ENCODE data around the gene TRPM3.

The TRPM3 gene

GRCh38 chr9:70492319-70492777 lies 629.1 kb downstream of the TRPM3 start:
- FAIRE-seq (no peak), DNase-seq (ENCODE audit: low spot score) (no peak)

- FAIRE-seq = no peak
- no peak for DNase-seq (ENCODE audit: low spot score)
Observed at GRCh38 chr9:70491426-70492318, 629.7 kb downstream of the TRPM3 start.

GRCh38 chr9:70490478-70490877 lies 630.9 kb downstream of the TRPM3 start:
- no peak for DNase-seq (ENCODE audit: low spot score)

GRCh38 chr9:70488793-70489105 lies 632.7 kb downstream of the TRPM3 start:
- no peak for DNase-seq (ENCODE audit: low spot score)
- FAIRE-seq = no peak

More at GRCh38 chr9:70490478-70490877, 630.9 kb downstream of the TRPM3 start:
- FAIRE-seq = no peak

- no peak for FAIRE-seq
Observed at GRCh38 chr9:70488098-70488792, 633.2 kb downstream of the TRPM3 start.

GRCh38 chr9:70486127-70486526 lies 635.3 kb downstream of the TRPM3 start:
- FAIRE-seq = no peak
- no peak for DNase-seq (ENCODE audit: low spot score)

More at GRCh38 chr9:70488098-70488792, 633.2 kb downstream of the TRPM3 start:
- no peak for DNase-seq (ENCODE audit: low spot score)

- DNase-seq (ENCODE audit: low spot score) = no peak
- no peak for FAIRE-seq
Observed at GRCh38 chr9:70485273-70485858, 636.1 kb downstream of the TRPM3 start.

- DNase-seq (ENCODE audit: low spot score) (peak; percentile 35), FAIRE-seq (peak; percentile 59)
Observed at GRCh38 chr9:70484232-70485130, 636.9 kb downstream of the TRPM3 start.

GRCh38 chr9:70481471-70481870 lies 640.0 kb downstream of the TRPM3 start:
- FAIRE-seq (no peak), DNase-seq (ENCODE audit: low spot score) (no peak)

- FAIRE-seq (no peak), DNase-seq (ENCODE audit: low spot score) (no peak)
Observed at GRCh38 chr9:70480405-70480980, 640.9 kb downstream of the TRPM3 start.

- DNase-seq (ENCODE audit: low spot score) (no peak), FAIRE-seq (no peak)
Observed at GRCh38 chr9:70479880-70480291, 641.5 kb downstream of the TRPM3 start.

Measured in RCC 7860 (cell line).